ENCODE data around the gene PSMD13. TPM values are rescaled to one million over a fixed set of nuclear protein-coding genes. Genes with fewer than 3 reads are reported as not detected.
A peak's percentile ranks its signal among the peaks of the same experiment; 100 is the strongest.
"Not testable (repeated sequence)": the region's sequence is repeated elsewhere in the genome, so short reads cannot be mapped to it uniquely, and the experiment has no call there.

PSMD13 gene
- total RNA-seq, 6 donors from 2014 or later: 85.2 to 113 (median 106) TPM

GRCh38 chr11:191490-192478 is 45.0 kb upstream of the PSMD13 start:
- 38 to 45% methylated on average over 2 of the region's 8 CpGs for WGBS, 2 donors
- DNase-seq (peak in 1 of 2 donors; percentile 61), ATAC-seq (ENCODE audit: low FRiP score in 2 of 2) (peak; percentile 49 to 75)
- not testable (repeated sequence) for H3K27ac ChIP-seq, H3K9me3 ChIP-seq, H3K4me3 ChIP-seq, H3K27me3 ChIP-seq, H3K4me1 ChIP-seq, H3K36me3 ChIP-seq
- TF ChIP-seq CTCF (IDR thresholded peaks at IDR 0.05): peak; percentile 16 to 46 (median 27)

GRCh38 chr11:192674-193128 is 44.1 kb upstream of the PSMD13 start, which contains the start of gene SCGB1C1:
Gene SCGB1C1, plus strand, starts transcription at chr11:193078. Its CDS starts 22 bp downstream, at chr11:193100.
- H3K9me3 ChIP-seq; H3K36me3 ChIP-seq; DNase-seq; ATAC-seq (ENCODE audit: low FRiP score in 2 of 2); H3K27ac ChIP-seq; H3K4me1 ChIP-seq; H3K27me3 ChIP-seq; H3K4me3 ChIP-seq: not testable (repeated sequence)
- WGBS, 2 donors: 80% methylated on average over 3 of the region's 11 CpGs; no CpG with 5 or more reads in 1 of the 2 donors

- not testable (repeated sequence) for H3K27ac ChIP-seq, H3K27me3 ChIP-seq, H3K4me1 ChIP-seq, DNase-seq, H3K9me3 ChIP-seq, H3K36me3 ChIP-seq, H3K4me3 ChIP-seq
- 72 to 78% methylated on average over 5 of the region's 5 CpGs for WGBS, 2 donors
- ATAC-seq (ENCODE audit: low FRiP score in 2 of 2): peak in 1 of 2 donors; percentile 56
These were observed 43.3 kb upstream of the PSMD13 start for GRCh38 chr11:193481-193880.

DNA sequence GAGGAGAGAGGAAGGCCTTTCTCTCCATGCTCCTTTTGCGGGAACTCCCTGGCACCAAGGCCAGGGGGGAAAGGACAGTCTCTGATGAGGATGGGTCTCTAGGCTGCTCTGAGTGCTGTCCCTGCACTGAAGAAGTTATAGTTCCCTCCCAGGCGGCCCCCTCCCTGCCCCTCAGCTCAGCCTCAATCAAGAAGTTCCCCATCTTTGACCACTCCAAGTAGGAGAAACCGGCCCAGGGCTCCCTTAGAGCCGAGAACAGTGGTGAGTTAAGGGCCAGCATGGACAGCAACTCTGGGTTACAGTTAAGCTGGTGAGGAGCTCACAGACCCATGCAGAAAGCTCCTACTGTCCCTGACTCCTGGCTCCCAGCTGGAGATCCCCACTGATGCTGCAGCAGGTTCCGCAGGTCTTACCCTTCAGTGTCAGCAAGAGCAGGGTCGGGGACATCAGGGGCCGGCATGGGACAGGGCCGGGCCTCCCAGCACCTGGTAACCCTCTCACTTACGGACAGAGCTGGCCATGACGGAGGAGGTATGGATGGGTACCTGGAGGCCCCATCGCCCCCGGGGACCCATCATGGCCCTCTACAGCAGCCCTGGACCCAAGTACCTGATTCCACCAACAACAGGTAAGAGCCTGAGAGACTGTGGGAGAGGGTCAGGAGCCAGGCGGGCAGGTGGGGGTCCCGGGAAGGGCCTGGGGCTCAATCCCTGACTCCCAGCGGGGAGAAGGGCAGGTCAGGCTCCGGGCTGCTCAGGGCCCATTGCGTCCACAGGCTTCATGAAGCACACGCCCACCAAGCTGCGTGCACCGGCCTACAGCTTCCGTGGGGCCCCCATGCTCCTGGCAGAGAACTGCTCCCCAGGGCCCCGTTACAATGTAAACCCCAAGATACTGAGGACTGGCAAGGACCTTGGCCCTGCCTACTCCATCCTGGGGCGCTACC is 39.7 kb upstream of the PSMD13 start:
- no peaks in the 10 kb centered on the region for H3K9me3 ChIP-seq

DNA sequence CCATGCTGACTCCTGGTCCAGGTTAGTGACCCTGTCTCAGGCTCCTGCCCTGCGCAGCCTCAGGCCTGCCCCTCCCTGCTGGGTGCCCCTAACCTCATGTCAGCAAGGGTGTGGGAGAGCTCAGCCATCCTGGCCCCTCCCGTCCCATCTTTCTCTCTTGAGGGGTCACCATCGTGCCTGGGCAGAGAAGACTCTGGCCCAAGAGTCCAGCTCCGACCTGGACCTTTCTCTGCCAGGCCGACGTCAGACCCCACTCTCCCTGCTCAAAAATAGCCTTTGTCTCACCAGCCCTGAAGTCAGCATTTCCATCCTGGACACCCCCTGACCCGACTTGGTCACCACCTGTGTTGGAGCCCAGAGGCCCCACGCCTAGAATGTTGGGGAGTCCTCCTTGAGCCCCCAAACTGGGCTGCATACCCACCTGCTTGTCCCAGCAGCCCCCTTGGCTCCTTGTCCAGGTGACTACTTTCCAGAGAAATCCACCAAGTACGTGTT is 39.0 kb upstream of the PSMD13 start:
- ATAC-seq (ENCODE audit: low FRiP score in 2 of 2) (no peak), DNase-seq (no peak)
- WGBS, 2 donors: 78 to 88% methylated on average over 7 to 9 of the region's 9 CpGs
- Histone ChIP-seq H3K4me3 (no peak overlapping the region), H3K9me3 (no peaks in the 10 kb centered on the region), H3K27ac (no peak overlapping the region), H3K36me3 (peaks cover 0 to 22% (median 6%) of the 10 kb centered on the region in 4 donors), H3K4me1 (peaks cover 0 to 6% (median 4%) of the 10 kb centered on the region in 4 donors), H3K27me3 (no peaks in the 10 kb centered on the region)
- TF ChIP-seq POLR2A (IDR thresholded peaks at IDR 0.05) (no peak), EP300 (IDR thresholded peaks at IDR 0.05) (no peak), CTCF (IDR thresholded peaks at IDR 0.05) (no peak), POLR2AphosphoS5 (IDR thresholded peaks at IDR 0.05) (no peak)

More for the DNA sequence above, 39.7 kb upstream of the PSMD13 start:
- Histone ChIP-seq H3K4me3 (no peak overlapping the region), H3K4me1 (peaks cover 0 to 6% (median 0%) of the 10 kb centered on the region in 4 donors), H3K27me3 (no peaks in the 10 kb centered on the region), H3K27ac (no peak overlapping the region), H3K36me3 (peaks cover 0 to 19% (median 5%) of the 10 kb centered on the region in 4 donors)
- ATAC-seq (ENCODE audit: low FRiP score in 2 of 2): no peak
- 73 to 93% methylated on average over 3 to 21 of the region's 23 CpGs for WGBS, 2 donors
- DNase-seq: peak in 1 of 2 donors; percentile 72
- no peak for TF ChIP-seq EP300 (IDR thresholded peaks at IDR 0.05)
- no peak for TF ChIP-seq POLR2AphosphoS5 (IDR thresholded peaks at IDR 0.05)
- no peak for TF ChIP-seq CTCF (IDR thresholded peaks at IDR 0.05)
- TF ChIP-seq POLR2A (IDR thresholded peaks at IDR 0.05): no peak

Data from upper lobe of left lung (tissue), 6 donors.